Ramos (cell line): ENCODE data around the gene DYNLT3.

Experiments used
- in situ Hi-C: fragments of 300-500 bp; cut with MboI; formaldehyde crosslinking; loops from one replicate; pipeline ENCODE4 v1.14.3; 2022; ENCODE audit warnings: low sequenced_read_pairs; ENCODE audit not compliant: unreplicated experiment

Gene DYNLT3

GRCh38 chrX:37846934-37847732 is at the start of gene DYNLT3:
Gene DYNLT3 (minus strand): TSS chrX:37847571. CDS start chrX:37847510, 61 bp downstream.
- in situ Hi-C loops = no loop called here

- in situ Hi-C loops = no loop called here
These were observed 49.1 kb upstream of the DYNLT3 start for GRCh38 chrX:37896511-37896890.

DNA sequence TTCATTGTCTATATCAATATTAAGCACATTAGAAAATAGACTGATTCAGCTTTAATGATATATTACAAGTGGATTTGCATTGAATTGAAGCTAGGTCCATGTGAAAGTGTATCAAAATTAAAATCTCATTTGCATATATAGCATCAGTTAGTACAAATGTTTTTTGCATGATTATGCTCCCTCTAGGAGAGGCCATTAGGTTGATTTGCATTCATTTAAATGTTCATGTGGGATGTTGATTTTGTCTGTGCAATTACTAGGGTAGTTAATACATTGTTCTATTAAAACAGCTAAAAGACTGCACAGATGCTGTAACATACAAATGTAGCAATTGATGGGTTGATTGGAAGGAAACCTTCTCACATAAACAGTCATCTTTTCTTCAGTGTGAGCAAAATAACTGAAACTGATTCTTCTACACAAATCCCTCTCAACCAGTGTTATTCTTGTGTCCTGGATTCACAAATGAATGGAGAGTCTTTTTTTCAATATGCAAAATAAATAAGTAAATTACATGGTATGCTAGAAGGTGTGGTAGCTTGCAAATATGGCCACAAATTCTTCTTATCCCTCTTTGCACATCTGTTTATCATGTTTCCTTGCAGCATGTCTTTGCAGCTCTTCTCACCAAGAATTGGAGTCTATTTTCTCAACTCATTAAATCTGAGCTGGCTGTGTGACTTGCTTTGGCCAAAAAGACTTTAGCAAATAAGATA is 48.6 kb upstream of the DYNLT3 start:
- in situ Hi-C loops = no loop called here

DNA sequence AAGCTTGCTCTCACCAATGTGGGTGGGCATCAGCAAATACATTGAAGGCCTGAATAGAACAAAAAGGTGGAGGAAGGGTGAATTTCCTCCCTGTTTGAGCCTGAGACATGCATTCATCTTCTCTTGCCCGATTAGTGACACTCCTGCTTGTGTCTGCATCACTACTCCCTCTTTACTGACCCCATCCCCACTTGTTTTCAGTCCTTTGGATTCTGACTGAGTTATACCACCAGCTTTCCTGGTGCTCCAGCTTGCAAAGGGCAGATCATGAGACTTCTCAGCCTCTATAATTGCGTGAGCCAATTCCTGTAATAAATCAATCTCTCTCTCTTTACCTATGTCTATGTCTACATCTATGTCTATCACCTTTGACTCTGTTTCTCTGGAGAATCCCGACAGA is 47.4 kb upstream of the DYNLT3 start:
- in situ Hi-C loops = no loop called here

DNA sequence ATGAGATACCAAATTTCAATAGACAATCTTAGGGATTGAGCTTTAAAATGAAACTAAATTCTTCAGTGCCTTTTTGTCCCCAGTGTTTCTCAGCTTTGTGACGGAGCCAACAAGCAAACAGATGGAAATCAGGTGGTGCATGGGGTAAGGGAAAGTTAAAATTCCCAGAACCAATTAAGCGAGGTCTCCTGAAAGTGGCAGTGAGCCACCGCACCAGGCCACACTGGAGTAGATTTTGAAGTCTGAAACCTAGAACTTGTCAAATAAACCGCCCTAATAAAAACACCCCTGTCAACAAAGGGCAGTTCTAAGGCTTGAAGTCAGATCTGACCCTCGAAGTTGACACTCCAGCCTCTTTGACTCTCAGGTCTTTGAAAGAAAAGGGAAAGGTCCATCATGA is 40.6 kb upstream of the DYNLT3 start:
- in situ Hi-C loops = no loop called here

DNA sequence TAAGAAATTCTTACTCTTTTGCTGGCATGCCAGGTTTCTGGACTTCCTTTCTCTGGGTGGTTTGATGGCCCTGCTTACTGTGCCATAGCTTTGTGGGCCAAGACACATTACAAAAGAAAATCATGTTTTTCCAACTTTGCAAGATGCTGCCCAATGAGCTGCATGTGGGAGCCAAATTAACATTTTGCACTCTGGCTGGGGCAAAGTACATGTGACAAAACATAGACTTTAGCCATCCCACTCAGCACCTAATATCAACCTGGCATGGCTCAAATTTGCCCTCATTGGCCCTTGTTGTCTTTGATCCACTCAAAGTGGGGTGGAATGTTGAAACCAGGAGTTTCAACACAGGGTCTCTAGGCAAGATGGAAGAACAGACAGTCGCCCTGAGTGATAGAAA is 40.0 kb upstream of the DYNLT3 start:
- in situ Hi-C loops = no loop called here

DNA sequence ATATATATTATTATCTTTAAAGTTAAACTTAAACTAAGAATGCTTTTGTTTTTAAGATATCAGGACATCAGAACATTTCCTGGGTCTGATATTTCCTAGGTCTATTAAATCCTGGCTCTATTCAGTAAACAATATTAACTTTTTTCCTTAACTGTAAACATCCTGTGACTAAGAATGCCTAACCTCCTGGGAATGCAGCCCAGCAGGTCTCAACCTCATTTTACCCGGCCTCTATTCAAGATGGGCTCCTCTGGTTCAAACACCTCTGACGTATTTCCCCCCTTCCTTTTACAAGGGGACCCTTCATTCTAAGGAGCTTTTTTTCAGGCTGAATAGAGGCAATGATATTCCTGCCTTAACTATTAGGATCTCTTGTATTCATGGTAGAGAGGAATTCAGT is 35.8 kb upstream of the DYNLT3 start:
- in situ Hi-C loops = no loop called here

GRCh38 chrX:37879692-37880091 is 32.3 kb upstream of the DYNLT3 start:
- in situ Hi-C loops = no loop called here

DNA sequence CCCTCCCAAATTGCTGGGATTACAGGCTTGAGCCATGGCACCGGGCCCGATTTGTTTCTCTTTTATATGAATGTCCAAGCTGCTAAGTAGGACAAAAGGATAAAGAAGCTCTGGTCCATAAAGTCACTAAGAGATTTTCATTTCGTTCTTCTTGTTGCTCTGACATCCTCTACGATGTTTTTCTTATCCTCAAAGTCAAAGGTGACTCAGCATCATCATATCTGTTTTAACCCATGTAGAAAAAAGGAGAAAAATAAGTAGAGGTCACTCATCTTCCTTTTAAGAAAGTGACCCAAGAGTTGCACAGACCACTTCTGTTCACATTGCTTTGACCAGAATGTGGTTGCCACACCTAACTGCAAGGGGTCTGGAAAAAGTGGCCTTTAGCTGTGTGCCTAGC is 29.3 kb upstream of the DYNLT3 start:
- in situ Hi-C loops = no loop called here

DNA sequence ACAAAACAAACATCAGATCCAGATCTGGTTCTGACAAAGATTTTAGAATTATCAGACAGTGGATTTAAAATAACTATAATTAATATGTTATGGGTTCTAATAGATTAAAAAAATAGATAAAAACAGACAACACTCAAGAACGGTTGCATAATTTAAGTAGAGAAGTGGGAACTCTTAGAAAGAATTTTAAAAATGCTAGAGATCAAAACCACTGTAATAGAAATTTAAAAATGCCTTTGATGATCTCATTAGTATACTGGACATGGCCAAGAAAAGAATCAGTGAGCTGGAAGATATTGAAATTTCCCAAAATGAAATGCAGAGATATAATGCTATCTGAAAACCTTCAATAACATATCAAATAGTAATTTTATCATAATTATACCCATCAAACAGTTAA is 28.3 kb upstream of the DYNLT3 start:
- in situ Hi-C loops = no loop called here

GRCh38 chrX:37873220-37873619 is 25.8 kb upstream of the DYNLT3 start:
- in situ Hi-C loops = no loop called here

GRCh38 chrX:37872303-37872655 is 24.9 kb upstream of the DYNLT3 start:
- in situ Hi-C loops = no loop called here

- in situ Hi-C loops = no loop called here
These were observed 24.4 kb upstream of the DYNLT3 start for GRCh38 chrX:37871626-37872302.

DNA sequence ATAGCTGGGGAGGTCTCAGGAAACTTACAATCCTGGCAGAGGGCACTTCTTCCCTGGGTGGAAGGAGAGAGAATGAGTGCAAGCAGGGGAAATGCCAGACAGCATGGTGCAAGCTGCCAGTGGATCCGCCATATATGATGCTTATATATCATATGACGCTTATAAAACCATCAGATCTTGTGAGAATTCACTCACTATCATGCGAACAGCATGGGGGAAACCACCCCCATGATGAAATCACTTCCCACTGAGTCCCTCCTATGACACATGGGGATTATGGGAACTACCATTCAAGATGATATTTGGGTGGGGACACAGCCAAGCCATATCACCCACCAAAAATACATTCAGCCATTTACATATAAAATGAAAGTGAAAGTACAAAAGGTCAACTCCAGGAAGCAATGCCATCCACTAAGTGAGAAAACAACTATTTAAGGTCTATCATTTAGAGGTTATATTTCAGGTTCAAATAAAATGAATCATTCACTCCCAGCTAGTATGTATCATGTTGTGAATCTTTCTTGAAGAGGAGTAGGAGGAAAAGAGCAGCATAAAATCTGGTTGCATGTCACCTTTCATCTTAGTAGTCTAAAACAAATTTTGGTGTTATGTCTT is 20.3 kb upstream of the DYNLT3 start:
- in situ Hi-C loops = no loop called here

DNA sequence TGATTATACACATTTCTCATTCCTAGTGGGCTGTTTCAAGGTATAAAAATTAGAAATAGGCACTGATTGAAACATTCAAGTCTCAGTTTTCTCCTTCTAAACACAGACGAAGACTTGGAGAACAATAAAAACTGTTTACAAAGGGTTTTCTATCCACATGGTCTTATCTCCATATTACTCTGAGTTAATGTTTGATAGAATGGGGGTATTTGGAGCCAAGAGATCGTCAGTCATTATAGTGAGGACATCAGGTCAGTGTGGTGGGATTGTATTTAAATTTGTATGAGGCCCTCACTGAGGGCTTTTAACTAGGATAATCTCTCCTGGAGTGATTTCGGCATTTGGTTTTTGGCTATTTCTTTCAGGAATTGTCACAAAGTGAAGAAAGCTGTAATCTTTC is 16.4 kb upstream of the DYNLT3 start:
- in situ Hi-C loops = no loop called here

GRCh38 chrX:37862851-37863250 is 15.5 kb upstream of the DYNLT3 start:
- in situ Hi-C loops = no loop called here

DNA sequence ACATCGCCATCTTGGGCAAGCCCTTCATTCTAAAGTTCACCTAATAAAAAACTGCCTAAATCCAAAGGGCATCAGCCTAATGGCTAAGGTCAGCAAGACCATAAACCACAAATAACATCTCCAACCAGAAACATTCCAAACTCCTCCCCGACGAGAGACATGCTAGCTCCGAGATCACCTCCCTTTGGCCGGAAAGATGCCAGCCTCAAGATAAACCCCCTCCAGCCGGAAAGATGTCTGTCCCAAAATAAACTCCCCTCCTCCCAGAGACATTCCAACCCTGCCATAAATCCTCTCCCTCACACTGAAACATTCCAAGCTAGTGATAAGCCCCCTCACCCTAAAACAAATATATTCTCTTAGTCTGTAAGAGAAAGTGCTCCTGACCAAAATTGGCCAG is 13.3 kb upstream of the DYNLT3 start:
- in situ Hi-C loops = no loop called here

- in situ Hi-C loops = no loop called here
These were observed 7.4 kb upstream of the DYNLT3 start for GRCh38 chrX:37854748-37855147.

DNA sequence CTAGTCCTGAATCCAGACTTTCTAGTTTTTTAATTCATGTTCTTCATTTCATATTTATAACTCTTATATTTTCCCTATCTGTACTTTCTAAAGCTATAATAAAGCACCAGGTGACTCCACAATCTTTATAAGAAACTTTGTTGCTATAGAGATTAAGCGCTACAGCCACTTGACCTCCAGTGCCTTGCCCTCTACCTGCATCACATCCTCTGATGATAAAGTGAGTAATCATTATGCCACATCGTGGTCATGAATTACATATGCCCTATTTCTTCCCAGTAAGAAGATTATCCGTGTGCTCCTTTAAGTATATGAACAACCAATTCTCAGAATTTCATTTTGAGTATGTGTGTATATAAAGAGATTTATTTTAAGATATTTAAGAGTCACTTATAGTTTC is 6.8 kb upstream of the DYNLT3 start:
- in situ Hi-C loops = no loop called here

DNA sequence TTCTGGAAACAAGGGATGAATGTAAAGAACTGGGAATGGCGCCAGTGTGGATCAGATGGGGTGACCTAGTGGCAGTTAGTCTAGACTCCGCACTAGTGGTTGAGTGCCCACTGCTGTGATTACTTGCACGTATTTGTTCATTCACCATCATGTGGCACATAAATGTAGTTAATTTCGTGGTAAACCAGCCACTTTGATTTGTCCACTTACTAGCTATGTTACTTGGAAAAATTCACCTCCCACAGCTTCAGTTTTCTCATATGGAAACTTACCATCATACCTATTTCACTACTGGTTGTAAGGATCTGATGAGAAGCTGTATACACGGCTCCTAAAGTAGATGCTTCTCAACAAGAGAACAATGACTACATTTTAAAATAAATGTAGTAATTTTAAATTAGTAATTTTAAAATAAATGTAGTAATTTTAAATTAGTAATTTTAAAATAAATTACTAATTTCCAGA is 394 bp upstream of the DYNLT3 start:
- in situ Hi-C loops = no loop called here

GRCh38 chrX:37846558-37846933 is 825 bp downstream of the DYNLT3 start:
- in situ Hi-C loops = no loop called here
